Progenitor cell of endocrine pancreas (in vitro differentiated cells): ENCODE measurements around the gene SPAG16. TPM values are rescaled to one million over a fixed set of nuclear protein-coding genes. Genes with fewer than 3 reads are reported as not detected.

ENCODE experiments used
- DNase-seq: peaks from one replicate; pipeline ENCODE4 v3.0.0; 2021; ENCODE audit warnings: low spot score; ENCODE audit not compliant: unreplicated experiment
- H3K27ac Mint-ChIP-seq: 2 replicates; pipeline ENCODE4 v1.8.0; 2021; ENCODE audit warnings: mild to moderate bottlenecking, moderate library complexity, mixed read lengths
- H3K27me3 Mint-ChIP-seq: 2 replicates; pipeline ENCODE4 v1.8.0; 2021; ENCODE audit warnings: mixed read lengths
- H3K36me3 Mint-ChIP-seq: 2 replicates; pipeline ENCODE4 v1.8.0; 2022; ENCODE audit warnings: mixed read lengths; ENCODE audit not compliant: insufficient read depth
- H3K4me1 Mint-ChIP-seq: 2 replicates; pipeline ENCODE4 v1.8.0; 2021; ENCODE audit warnings: low read depth, mixed read lengths
- H3K4me3 Mint-ChIP-seq: 2 replicates; pipeline ENCODE4 v1.8.0; 2021; ENCODE audit warnings: low read depth, mild to moderate bottlenecking, moderate library complexity, mixed read lengths
- H3K9me3 Mint-ChIP-seq: 2 replicates; pipeline ENCODE4 v1.8.0; 2021; ENCODE audit warnings: low read depth, mixed read lengths
- total RNA-seq: library from RNA; stranded (reverse); gene quantifications from 2 replicates; pipeline ENCODE4 v1.2.1, GENCODE V29; 2021
- TF ChIP-seq, protein P1 (sequence below): fragments of 200-600 bp; sonication (generic); IDR thresholded peaks from one replicate; pipeline ENCODE4 v1.5.0; 2021; ENCODE audit warnings: antibody characterized with exemption, mild to moderate bottlenecking; ENCODE audit not compliant: unreplicated experiment

Gene SPAG16
- total RNA-seq, 1 donor from 2014 or later, result 52.8 TPM

GRCh38 chr2:214264171-214264570 lies 979.9 kb downstream of the SPAG16 start:
- Mint-ChIP-seq H3K4me3 (no peak overlapping the region), H3K27ac (no peak overlapping the region), H3K36me3 (no peaks in the 10 kb centered on the region), H3K9me3 (no peaks in the 10 kb centered on the region), H3K27me3 (no peaks in the 10 kb centered on the region), H3K4me1 (no peaks in the 10 kb centered on the region)
- no peak for DNase-seq
- TF ChIP-seq, protein P1, sequence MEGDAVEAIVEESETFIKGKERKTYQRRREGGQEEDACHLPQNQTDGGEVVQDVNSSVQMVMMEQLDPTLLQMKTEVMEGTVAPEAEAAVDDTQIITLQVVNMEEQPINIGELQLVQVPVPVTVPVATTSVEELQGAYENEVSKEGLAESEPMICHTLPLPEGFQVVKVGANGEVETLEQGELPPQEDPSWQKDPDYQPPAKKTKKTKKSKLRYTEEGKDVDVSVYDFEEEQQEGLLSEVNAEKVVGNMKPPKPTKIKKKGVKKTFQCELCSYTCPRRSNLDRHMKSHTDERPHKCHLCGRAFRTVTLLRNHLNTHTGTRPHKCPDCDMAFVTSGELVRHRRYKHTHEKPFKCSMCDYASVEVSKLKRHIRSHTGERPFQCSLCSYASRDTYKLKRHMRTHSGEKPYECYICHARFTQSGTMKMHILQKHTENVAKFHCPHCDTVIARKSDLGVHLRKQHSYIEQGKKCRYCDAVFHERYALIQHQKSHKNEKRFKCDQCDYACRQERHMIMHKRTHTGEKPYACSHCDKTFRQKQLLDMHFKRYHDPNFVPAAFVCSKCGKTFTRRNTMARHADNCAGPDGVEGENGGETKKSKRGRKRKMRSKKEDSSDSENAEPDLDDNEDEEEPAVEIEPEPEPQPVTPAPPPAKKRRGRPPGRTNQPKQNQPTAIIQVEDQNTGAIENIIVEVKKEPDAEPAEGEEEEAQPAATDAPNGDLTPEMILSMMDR, result no peak

DNA sequence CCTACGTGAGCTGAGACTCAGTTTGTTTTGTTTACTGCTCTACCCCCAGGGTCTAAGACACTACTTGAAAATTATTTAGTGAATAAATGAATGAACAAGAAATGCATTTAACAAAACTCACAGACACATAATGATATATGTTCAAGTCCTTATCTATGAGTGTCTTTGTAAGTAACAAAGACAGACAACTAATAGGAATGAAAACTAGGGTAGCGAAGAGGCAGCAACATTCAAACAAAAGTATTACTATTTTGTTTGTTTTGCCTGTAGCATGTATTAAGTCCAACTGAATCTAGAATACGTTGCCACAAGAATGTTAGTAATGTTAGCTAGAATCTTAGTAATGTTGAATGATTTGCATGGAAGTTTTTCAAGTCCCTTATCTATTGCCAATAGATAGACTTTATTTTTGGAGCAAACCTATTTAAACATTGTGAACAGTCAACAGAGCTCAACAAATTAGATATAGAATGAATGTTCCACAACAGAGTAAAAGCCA lies 981.8 kb downstream of the SPAG16 start:
- TF ChIP-seq, protein P1, result no peak
- no peak overlapping the region for H3K4me3 Mint-ChIP-seq
- DNase-seq, result no peak
- H3K36me3 Mint-ChIP-seq, result no peaks in the 10 kb centered on the region
- H3K4me1 Mint-ChIP-seq, result no peaks in the 10 kb centered on the region
- no peak overlapping the region for H3K27ac Mint-ChIP-seq
- H3K27me3 Mint-ChIP-seq, result no peaks in the 10 kb centered on the region
- no peaks in the 10 kb centered on the region for H3K9me3 Mint-ChIP-seq

- no peaks in the 10 kb centered on the region for H3K4me1 Mint-ChIP-seq
- H3K27me3 Mint-ChIP-seq, result no peaks in the 10 kb centered on the region
- no peak for DNase-seq
- TF ChIP-seq, protein P1, result no peak
- peaks cover 2% of the 10 kb centered on the region for H3K36me3 Mint-ChIP-seq
- no peak overlapping the region for H3K4me3 Mint-ChIP-seq
- H3K9me3 Mint-ChIP-seq, result peaks cover 16% of the 10 kb centered on the region
- H3K27ac Mint-ChIP-seq, result no peak overlapping the region
Measured at GRCh38 chr2:214277880-214278279, 993.6 kb downstream of the SPAG16 start.

GRCh38 chr2:214286011-214286410 lies 1001.7 kb downstream of the SPAG16 start:
- H3K4me3 Mint-ChIP-seq, result no peak overlapping the region
- no peaks in the 10 kb centered on the region for H3K4me1 Mint-ChIP-seq
- H3K27ac Mint-ChIP-seq, result no peak overlapping the region
- peaks cover 7% of the 10 kb centered on the region for H3K9me3 Mint-ChIP-seq
- DNase-seq, result no peak
- no peaks in the 10 kb centered on the region for H3K27me3 Mint-ChIP-seq
- TF ChIP-seq, protein P1, result no peak
- no peaks in the 10 kb centered on the region for H3K36me3 Mint-ChIP-seq

- Mint-ChIP-seq H3K4me3 (no peak overlapping the region), H3K36me3 (peaks cover 2% of the 10 kb centered on the region), H3K27ac (no peak overlapping the region), H3K4me1 (peaks cover 1% of the 10 kb centered on the region), H3K27me3 (no peaks in the 10 kb centered on the region), H3K9me3 (peaks cover 17% of the 10 kb centered on the region)
- no peak for DNase-seq
- TF ChIP-seq, protein P1, result no peak
Measured at GRCh38 chr2:214293593-214293992, 1009.3 kb downstream of the SPAG16 start.
